Esophagus squamous epithelium (tissue), 4 donors: ENCODE data around the gene TAS2R60.

ENCODE experiments used
- POLR2A ChIP-seq, 4 donors: fragments of 450-650 bp; IDR thresholded peaks; one replicate each; pipeline ENCODE4 v1.6.1; 2017; ENCODE audit warnings: antibody characterized with exemption in 4 of 4, mild to moderate bottlenecking in 4 of 4, moderate library complexity in 3 of 4
- TF ChIP-seq, protein P1 (sequence below), 6 experiments: fragments of 450-650 bp in 4 of 6; fragments of 200-600 bp in 2 of 6; sonication (generic) in 2 of 6; IDR thresholded peaks; one replicate each; pipeline ENCODE4 v1.5.1; 2016 to 2019; ENCODE audit warnings: antibody characterized with exemption in 6 of 6, mild to moderate bottlenecking in 4 of 6, moderate library complexity in 4 of 6

DNA sequence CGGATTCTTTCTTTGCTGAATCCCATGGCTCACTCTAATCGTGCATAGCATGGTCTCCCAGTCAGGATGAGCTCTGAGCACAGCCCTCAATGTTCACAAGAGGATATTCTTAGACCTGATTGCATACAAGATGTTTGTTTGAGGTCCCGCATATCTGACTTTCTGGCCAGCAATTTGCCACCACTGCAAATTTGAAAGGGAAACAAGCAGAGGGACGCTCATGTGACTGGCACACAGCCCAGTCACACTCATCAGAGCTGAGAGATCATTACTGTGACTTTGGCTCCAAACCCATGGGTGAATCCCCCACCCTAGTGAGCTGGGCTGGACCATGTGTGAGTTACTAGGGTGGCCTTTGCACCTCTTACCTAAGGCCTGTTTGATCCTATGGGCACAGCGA lies 44.3 kb downstream of the TAS2R60 start:
- TF ChIP-seq, protein P1, sequence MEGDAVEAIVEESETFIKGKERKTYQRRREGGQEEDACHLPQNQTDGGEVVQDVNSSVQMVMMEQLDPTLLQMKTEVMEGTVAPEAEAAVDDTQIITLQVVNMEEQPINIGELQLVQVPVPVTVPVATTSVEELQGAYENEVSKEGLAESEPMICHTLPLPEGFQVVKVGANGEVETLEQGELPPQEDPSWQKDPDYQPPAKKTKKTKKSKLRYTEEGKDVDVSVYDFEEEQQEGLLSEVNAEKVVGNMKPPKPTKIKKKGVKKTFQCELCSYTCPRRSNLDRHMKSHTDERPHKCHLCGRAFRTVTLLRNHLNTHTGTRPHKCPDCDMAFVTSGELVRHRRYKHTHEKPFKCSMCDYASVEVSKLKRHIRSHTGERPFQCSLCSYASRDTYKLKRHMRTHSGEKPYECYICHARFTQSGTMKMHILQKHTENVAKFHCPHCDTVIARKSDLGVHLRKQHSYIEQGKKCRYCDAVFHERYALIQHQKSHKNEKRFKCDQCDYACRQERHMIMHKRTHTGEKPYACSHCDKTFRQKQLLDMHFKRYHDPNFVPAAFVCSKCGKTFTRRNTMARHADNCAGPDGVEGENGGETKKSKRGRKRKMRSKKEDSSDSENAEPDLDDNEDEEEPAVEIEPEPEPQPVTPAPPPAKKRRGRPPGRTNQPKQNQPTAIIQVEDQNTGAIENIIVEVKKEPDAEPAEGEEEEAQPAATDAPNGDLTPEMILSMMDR (IDR thresholded peaks at IDR 0.05) = no peak
- peak in 1 of 4 donors; percentile 11 for TF ChIP-seq POLR2A (IDR thresholded peaks at IDR 0.05)
